Small intestine (tissue), 7 donors: Measurements from ENCODE around the gene EPN2. TPM values are rescaled to one million over a fixed set of nuclear protein-coding genes. Genes with fewer than 3 reads are reported as not detected.

ENCODE experiments used
- DNase-seq, 2 donors: peaks; one replicate each; pipeline versions ENCODE4 v3.0.0 to v3.0.0-alpha.2; 2013
- FAIRE-seq: peaks from 2 replicates; lab custom pipeline; 2012; peaks lifted over from hg19 to GRCh38; lab: Jason Lieb, UNC
- H3K27ac ChIP-seq, 3 donors: one replicate each; pipeline ENCODE4 v1.5.1; 2013; ENCODE audit warnings: low read length in 2 of 3, mild to moderate bottlenecking in 2 of 3, control low read depth in 1 of 3, inconsistent platforms in 1 of 3, low read depth in 1 of 3, moderate library complexity in 1 of 3
- H3K27me3 ChIP-seq, 3 donors: one replicate each; pipeline ENCODE4 v1.6.1; 2013; ENCODE audit warnings: low read length in 3 of 3, inconsistent platforms in 1 of 3; ENCODE audit not compliant: control insufficient read depth in 3 of 3, insufficient read depth in 3 of 3
- H3K36me3 ChIP-seq, 3 donors: one replicate each; pipeline ENCODE4 v1.6.1; 2013; ENCODE audit warnings: low read length in 3 of 3, inconsistent platforms in 1 of 3, low read depth in 1 of 3, mild to moderate bottlenecking in 1 of 3, moderate library complexity in 1 of 3; ENCODE audit not compliant: control insufficient read depth in 3 of 3, insufficient read depth in 2 of 3
- H3K4me1 ChIP-seq, 3 donors: one replicate each; pipeline ENCODE4 v1.6.1; 2013; ENCODE audit warnings: low read length in 2 of 3, inconsistent platforms in 1 of 3, low read depth in 1 of 3, mild to moderate bottlenecking in 1 of 3, moderate library complexity in 1 of 3; ENCODE audit not compliant: control insufficient read depth in 3 of 3, insufficient read depth in 2 of 3
- H3K4me3 ChIP-seq, 3 donors: one replicate each; pipeline ENCODE4 v1.5.1; 2013; ENCODE audit warnings: low read length in 3 of 3, control low read depth in 1 of 3, inconsistent platforms in 1 of 3, low read depth in 1 of 3, mild to moderate bottlenecking in 1 of 3, moderate library complexity in 1 of 3
- H3K9me3 ChIP-seq, 2 donors: one replicate each; pipeline ENCODE4 v1.6.1; 2013; ENCODE audit warnings: low read depth in 1 of 2, low read length in 1 of 2; ENCODE audit not compliant: control insufficient read depth in 2 of 2, insufficient read depth in 1 of 2
- WGBS, 3 donors: extraction: QIAGEN DNeasy Blood & Tissue Kit; methylation state at CpG; one replicate each; pipeline ENCODE4 v1.1.7; 2013; 5-methylcytosine and 5-hydroxymethylcytosine counted together
- polyA plus RNA-seq, 4 donors: library from polyadenylated mRNA; stranded (reverse) in 3 of 4; unstranded in 1 of 4; fragments of 200-250 nt in 3 of 4; fragments of 120-200 nt in 1 of 4; gene quantifications; one replicate each; pipeline versions ENCODE4 v1.2.1 to v1.2.3, GENCODE V29; 2013
- donor health status: healthy with polysubstance abuse.
- donor health status: control.
- donor health status: control.
- donor health status: Bipolar disorder and iron deficiency.
- donor health status: healthy.

EPN2 gene
- polyA plus RNA-seq, 4 donors = 4.2 to 23.7 (median 10.0) TPM

GRCh38 chr17:19337712-19338023 is 100.5 kb downstream of the EPN2 start:
- no peaks in the 10 kb centered on the region for H3K27me3 ChIP-seq
- DNase-seq = peak in 1 of 2 donors; percentile 66
- no peak overlapping the region for H3K4me3 ChIP-seq
- WGBS, 3 donors = 56 to 74% (median 63%) methylated on average over 2 of the region's 2 CpGs
- H3K9me3 ChIP-seq = peaks cover 0 to 5% of the 10 kb centered on the region in 2 donors
- H3K36me3 ChIP-seq = peaks cover 0 to 53% (median 2%) of the 10 kb centered on the region in 3 donors
- peaks cover 0 to 55% (median 2%) of the 10 kb centered on the region in 3 donors for H3K4me1 ChIP-seq
- H3K27ac ChIP-seq = peak overlapping the region in 1 of 3 donors; percentile 92
- FAIRE-seq = no peak

- 45 to 64% (median 54%) methylated on average over 7 of the region's 7 CpGs for WGBS, 3 donors
- Histone ChIP-seq H3K27me3 (no peaks in the 10 kb centered on the region), H3K4me1 (peaks cover 0 to 53% (median 2%) of the 10 kb centered on the region in 3 donors), H3K36me3 (peaks cover 0 to 51% (median 2%) of the 10 kb centered on the region in 3 donors), H3K4me3 (no peak overlapping the region), H3K27ac (peak overlapping the region in 1 of 3 donors; percentile 92), H3K9me3 (peaks cover 0 to 5% of the 10 kb centered on the region in 2 donors)
- DNase-seq (peak; percentile 64 to 95), FAIRE-seq (no peak)
Observed at GRCh38 chr17:19338031-19338990, 101.1 kb downstream of the EPN2 start.

GRCh38 chr17:19339341-19339815 is 102.2 kb downstream of the EPN2 start:
- no peak for DNase-seq
- H3K27ac ChIP-seq = peak overlapping the region in 1 of 3 donors; percentile 92

GRCh38 chr17:19341211-19341631 is 104.1 kb downstream of the EPN2 start:
- Histone ChIP-seq H3K4me1 (peaks cover 0 to 74% (median 2%) of the 10 kb centered on the region in 3 donors), H3K36me3 (peaks cover 0 to 51% (median 0%) of the 10 kb centered on the region in 3 donors), H3K27me3 (no peaks in the 10 kb centered on the region), H3K9me3 (peaks cover 0 to 10% of the 10 kb centered on the region in 2 donors), H3K27ac (peak overlapping the region in 1 of 3 donors; percentile 36), H3K4me3 (no peak overlapping the region)
- FAIRE-seq (no peak), DNase-seq (no peak)
- WGBS, 3 donors = 59 to 71% (median 62%) methylated on average over 7 of the region's 7 CpGs

More at GRCh38 chr17:19339341-19339815, 102.2 kb downstream of the EPN2 start:
- H3K4me1 ChIP-seq = peaks cover 0 to 59% (median 2%) of the 10 kb centered on the region in 3 donors
- no peak for FAIRE-seq
- H3K4me3 ChIP-seq = no peak overlapping the region
- H3K27me3 ChIP-seq = no peaks in the 10 kb centered on the region
- peaks cover 0 to 5% of the 10 kb centered on the region in 2 donors for H3K9me3 ChIP-seq
- peaks cover 0 to 48% (median 0%) of the 10 kb centered on the region in 3 donors for H3K36me3 ChIP-seq
- 71 to 84% (median 83%) methylated on average over 2 of the region's 2 CpGs for WGBS, 3 donors

GRCh38 chr17:19341641-19342610 is 104.8 kb downstream of the EPN2 start:
- Histone ChIP-seq H3K36me3 (peaks cover 0 to 47% (median 0%) of the 10 kb centered on the region in 3 donors), H3K9me3 (peaks cover 0 to 10% of the 10 kb centered on the region in 2 donors), H3K4me1 (peaks cover 0 to 73% (median 2%) of the 10 kb centered on the region in 3 donors), H3K27ac (peak overlapping the region in 1 of 3 donors; percentile 36), H3K27me3 (no peaks in the 10 kb centered on the region), H3K4me3 (no peak overlapping the region)
- peak in 1 of 2 donors; percentile 46 for DNase-seq
- FAIRE-seq = no peak
- WGBS, 3 donors = 58 to 62% (median 61%) methylated on average over 19 to 20 of the region's 20 CpGs

GRCh38 chr17:19342611-19343255 is 105.6 kb downstream of the EPN2 start:
- no peak for FAIRE-seq
- H3K4me1 ChIP-seq = peaks cover 0 to 73% (median 2%) of the 10 kb centered on the region in 3 donors
- DNase-seq = no peak

GRCh38 chr17:19343256-19343630 is 106.1 kb downstream of the EPN2 start:
- FAIRE-seq (no peak), DNase-seq (no peak)
- WGBS, 3 donors = 81 to 87% (median 83%) methylated on average over 7 of the region's 7 CpGs
- peaks cover 0 to 10% of the 10 kb centered on the region in 2 donors for H3K9me3 ChIP-seq
- no peak overlapping the region for H3K4me3 ChIP-seq
- H3K4me1 ChIP-seq = peaks cover 0 to 73% (median 0%) of the 10 kb centered on the region in 3 donors
- peaks cover 0 to 52% (median 0%) of the 10 kb centered on the region in 3 donors for H3K36me3 ChIP-seq
- no peaks in the 10 kb centered on the region for H3K27me3 ChIP-seq
- H3K27ac ChIP-seq = no peak overlapping the region

More at GRCh38 chr17:19342611-19343255, 105.6 kb downstream of the EPN2 start:
- Histone ChIP-seq H3K36me3 (peaks cover 0 to 48% (median 0%) of the 10 kb centered on the region in 3 donors), H3K4me3 (no peak overlapping the region), H3K9me3 (peaks cover 0 to 10% of the 10 kb centered on the region in 2 donors), H3K27ac (peak overlapping the region in 1 of 3 donors; percentile 36), H3K27me3 (no peaks in the 10 kb centered on the region)
- WGBS, 3 donors = 59 to 77% (median 75%) methylated on average over 7 of the region's 7 CpGs
